ENCODE measurements around the gene HOXB7.
A peak's percentile ranks its signal among the peaks of the same experiment; 100 is the strongest.

HOXB7 gene

DNA sequence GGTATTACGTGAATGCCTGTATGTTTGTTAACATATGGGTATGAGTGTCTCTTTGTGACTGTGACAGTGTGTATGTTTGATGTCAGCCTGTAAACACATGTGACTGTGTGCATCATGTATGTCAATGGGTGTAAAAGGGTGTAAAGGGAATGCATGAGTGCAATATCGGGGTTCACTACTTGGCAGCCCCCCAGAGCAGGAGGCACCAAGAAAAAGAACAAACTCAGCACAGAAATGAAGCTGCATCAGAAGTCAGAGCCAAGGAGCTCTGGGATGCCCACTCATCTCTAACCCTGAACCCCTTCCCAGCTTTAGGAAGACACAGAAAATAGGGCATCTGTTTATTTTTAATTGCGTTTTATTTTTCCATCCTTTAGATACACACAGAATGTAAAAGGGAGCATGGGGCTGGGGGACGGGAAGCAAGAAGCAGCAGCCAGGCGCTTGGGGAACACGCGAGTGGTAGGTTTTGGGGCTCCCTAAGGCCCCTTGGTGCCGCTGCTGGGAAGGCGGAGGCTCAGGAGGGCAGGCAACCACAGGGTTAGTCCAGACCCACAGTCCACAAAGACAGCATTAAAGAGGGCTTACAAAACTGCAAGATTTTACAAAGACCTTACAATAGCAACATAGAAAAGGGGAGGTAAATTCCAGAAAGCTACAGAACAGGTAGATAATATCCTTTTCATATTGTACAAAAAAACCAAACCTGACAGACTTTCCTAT is 3.8 kb downstream of the HOXB7 start:
- no peak for DNase-seq

DNA sequence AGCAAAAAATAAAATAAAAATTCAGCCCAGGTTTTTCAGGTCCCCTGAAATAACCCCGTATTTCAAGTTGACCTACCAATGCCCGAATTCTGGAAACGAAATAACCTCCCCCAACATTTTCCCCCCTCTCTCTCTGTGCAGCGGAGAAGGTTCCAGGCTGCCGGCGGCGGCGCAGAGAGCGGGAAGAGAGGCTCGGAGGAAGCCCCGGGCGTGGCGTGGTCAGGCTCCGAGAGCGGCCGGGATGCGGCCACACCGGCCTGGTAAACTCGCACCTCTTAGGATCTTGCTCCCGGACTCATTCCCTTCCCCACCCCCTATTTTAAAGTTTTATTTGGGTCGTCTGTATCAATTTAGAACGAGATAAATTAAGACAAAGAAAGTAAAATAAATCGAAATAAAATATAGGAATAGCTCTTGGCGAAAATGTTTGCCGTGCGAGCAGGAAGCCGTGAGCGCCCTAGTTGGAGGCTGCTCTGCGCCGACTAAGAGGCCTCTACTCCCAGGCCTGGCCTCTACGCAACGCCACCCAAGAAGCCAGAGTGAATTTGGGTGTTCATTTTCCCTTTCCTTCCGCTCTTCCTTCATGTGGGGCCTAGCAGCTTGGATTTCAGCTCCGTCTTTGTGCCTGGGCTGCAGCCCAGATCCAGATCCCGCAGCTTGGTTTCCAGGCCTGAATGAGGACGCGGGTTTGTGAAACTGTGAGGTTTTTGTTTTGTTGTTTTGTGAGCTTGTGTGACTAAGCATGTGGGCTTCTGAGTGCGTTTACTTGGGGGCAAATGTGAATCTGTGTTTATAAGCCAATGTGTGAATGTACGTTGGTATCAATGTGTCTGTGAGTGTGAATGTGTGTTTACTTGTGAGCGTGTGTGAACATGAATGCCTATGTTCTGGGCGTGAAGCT is 4.6 kb downstream of the HOXB7 start:
- DNase-seq, result no peak

DNA sequence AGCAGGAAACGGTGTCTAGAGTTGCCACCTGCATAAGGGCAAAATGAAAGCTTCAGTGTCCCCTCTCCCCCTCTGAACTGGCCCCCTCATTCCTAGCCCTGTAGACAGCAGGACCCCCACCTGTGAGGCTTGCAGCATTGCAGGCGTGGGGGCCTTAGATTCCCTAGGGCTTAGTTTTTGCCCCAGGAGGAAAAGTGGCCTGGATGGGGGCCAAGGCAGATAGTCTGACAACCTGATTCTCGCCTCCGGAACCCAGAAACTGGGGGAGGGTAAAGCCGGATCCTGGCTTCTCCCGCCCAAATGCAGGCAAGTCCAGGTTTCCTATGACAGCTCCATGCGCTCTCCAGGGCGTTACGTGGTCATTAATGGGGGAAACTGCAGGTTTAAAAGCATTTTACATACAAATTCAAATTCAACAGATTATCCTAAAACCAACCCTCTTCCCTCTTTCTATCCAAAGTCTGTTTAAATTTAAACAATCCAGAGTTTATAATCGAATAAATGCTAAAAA is 5.4 kb downstream of the HOXB7 start:
- no peak for DNase-seq

DNA sequence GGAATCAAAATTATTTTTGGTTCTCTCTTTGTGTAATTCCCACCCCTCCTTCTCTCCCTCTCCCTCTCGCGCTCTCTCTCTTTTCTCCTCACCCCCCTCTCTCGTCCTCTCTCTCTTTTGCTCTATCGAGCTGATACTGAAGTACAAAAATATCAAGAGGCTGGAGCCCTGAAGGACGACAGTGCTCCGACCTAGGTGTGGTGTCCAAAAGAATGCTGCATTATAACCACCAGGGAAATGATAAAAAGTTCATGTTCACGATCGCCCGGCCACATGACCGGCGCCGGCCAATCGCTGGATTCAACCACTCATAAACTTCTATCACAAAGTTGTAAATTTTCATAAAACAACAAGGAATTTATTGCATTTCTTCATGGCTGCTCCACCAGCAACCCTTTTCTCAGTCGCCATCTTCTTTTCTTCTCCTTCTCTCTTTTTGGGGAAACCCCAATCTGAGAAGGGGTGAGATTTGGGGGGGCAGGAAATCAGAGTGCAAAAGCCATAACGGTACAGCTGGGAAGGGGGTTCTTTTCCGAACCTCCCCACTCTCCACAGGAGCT is 6.0 kb downstream of the HOXB7 start, which contains the start of gene HOXB6:
Gene HOXB6 (minus strand): TSS at position 217 of the 560 bp plus-strand sequence. CDS start 6,836 bp downstream, outside the sequence.
- no peak for DNase-seq

DNA sequence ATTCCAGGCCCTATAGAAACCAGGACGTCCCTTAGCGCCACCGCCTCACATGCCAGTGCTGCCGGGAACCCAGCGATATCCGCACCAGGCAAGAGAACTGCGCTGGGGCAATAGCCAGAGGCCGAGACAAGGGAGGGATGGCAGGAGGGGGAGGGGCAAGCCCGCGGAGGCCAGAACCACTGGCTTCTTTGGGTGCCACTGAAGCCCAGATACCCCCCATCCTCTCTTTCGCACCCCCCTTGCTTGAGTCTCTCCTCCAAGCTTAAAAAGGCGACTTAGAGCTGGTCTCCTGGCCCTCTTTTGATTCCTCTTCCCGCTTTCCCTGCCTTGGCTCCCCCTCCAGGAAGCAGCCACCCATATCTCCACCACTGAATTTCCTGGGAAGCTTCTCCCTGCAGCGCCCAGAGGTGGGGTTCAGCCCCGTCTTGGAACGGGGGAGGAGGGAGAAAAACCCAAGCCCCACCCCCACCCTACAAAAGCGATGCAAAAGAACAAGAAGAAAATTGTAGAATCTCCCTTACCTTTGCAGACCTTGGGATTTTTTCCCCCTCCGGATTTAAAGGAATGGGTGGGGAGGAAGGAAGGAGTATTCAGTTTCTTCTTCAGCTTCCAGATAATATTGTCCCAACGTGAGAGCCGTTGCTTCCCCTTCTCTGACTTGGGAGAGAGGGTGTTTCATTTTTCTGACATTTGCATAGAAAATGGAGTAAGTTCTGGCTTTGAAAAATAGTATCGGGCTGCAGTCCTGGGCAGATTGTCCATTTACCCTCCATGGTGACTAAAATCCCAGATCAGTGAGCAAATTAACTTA is 6.7 kb downstream of the HOXB7 start:
- no peak for DNase-seq

DNA sequence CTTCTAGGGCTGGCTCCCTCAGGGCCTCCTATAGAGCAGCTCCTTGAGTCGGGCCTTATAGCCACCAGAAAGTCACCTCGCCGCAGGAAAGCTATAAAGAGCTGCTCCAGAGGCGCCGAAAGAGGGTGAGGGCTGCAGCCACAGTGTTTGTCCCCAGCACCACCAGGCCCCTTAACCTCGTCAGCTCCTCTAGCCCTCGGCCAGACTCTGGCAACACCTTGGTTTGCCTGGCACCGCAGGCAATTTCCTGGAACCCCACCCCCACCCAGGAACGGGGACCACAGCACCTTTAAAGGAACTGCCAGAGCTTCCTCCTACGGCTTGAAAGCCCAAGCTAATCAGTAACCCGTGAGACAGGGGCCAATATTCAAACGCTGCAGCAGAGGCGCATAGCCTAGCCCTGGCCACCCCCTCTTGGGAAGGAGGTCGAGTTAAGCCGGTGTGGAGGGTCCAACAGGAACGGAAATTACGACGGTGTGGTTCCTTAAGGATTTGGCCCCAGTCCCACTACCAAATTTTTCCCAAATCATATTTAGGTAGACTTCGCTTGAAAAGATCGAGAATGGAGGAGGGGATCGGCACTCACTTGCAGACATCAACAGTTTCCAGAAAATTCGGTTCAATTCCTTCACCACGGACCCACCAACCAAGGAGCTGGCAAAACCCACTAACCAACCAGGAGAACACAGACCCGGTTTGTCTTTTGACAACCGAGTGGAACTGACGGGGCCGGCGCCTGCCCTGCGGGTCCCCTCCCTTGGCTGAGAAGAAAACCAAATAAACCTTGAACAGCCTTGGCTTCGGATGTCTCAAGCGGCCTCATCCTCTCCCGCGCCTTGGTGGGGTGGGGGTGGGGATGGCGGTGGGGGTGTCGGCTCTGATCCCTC is 9.0 kb downstream of the HOXB7 start:
- DNase-seq, result no peak

DNA sequence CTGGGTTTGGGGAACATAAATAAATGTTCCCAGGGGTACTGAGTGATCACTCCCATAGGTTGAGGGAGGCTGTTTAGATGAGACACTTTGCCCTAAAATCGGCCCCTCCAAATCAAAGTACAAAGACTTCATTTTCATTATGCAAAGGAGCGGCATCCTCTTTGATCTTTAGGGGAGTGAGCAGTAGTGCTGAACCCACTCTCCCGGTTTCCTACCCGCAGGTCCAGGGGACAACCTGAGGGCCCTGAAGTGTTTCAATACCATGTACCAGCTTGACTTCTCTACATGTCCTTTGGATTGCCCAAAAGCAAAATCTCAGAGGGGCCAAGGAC is 9.6 kb downstream of the HOXB7 start:
- DNase-seq, result no peak

DNA sequence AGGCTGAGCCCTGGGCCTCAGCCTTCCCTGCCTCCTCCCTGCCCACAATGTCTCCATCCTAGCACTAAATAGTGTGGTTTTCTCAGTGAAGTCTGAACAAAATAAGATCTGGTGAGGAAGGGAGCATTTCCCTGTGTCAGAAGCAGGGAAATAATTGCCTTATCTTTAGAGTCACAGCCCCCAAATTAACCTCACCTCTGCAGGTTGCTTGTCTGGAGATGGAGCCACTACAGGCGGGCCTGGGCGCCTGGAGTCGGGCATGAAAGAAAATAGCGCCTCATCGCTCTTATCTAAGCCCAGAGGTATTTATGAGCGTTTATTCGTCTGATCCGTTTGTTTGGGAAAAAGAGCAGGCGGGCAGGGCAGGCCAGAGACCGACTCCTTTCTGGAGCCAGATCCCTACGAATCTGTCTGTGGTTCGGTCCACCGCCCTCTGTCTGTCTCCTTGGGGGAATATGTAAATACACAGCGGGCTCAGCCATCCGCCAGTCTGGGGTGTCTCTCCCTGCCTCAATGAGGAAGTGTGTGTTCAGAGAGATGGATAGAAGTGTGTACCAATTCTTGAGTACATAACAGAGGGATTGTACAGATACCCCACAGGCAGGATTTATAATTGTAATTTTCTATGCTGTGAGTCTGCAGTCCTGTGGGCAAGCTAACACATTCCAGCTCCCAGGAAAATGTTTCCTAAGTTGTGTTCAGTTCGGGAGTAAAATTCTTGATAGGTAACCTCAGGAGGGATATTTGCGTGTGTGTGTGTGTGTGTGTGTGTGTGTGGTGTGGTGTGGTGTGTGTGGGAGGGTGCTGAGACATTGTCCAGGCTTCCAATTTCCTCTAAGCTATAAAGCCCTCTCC is 10.3 kb downstream of the HOXB7 start:
- DNase-seq, result no peak

DNA sequence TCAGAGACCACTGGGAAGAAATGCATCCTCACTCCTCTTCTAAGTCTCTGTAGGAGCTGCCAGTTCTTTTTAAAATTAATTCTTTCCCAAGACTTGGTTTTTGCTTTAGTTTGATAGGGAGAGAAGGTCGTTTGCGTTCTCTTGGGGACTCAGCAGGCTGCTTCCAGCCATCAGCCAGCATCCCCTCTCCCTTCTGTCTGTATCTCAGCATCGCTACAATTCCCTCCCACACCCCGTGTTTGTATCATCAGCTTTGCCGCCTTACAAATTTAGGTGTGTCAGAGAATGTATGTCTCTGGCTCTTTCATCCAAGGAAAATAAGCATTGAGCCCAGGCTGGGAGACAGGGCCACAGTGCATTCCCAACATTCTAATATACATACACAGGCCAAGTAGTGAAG is 11.5 kb downstream of the HOXB7 start:
- DNase-seq, result no peak

DNA sequence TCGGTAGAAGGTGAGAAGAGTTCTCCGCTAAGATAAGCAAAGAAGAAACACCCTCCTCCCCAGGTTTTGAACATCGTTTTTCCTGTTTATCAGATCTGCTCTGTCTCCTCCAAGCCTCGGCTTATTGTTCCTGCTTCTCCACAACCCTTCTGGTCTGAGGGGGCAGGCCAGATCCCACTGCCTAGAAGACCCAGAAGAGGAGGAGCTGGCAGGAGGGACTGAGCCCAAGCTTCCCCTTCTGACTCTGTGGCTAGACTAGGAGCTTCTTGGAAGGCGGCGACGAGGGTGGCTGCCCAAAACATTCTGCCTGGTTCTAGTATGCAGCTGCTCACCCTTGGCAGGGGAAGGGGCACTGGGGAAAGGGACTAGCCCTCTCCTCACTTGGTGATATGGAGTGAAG is 12.1 kb downstream of the HOXB7 start:
- no peak for DNase-seq

DNA sequence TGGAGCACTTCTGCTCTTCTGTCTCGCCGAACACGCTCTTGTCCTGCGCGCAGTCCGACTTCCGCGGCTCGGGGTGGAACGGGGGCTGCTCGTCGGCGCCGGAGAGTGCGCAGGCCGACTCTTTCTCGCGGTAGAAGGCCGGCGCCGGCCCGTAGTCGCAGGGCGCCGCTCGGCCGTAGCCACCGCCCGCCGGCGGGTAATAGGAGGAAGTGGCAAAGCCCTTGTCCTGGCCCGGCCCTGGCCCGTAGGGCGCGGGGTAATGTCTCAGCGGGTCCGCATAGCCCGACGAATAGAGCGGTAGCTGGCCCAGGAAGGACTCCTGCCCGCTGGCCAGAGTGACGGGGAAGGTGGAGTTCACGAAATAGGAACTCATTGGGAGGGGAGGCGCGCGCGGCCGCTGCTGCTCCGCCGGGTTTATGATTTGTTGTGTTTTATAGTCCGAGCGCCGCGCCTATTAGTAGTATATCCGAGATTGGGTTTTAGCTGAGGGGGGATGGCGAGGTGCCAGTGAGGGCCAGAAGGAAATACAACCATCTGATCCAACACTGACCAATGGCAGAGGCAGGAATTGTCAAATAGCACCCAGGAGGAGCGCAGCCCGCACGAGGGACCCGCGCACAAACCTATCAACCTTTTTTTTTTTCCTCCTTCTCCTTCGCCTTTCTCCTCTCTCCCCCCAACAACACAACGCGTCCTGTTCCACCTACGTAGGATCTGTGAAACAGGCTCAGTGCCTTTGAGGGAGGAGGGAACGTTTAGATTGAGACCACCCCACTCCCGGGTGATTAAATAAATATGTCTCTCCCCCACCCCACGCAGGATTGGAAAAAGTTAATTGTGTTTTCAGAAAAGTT is 12.8 kb downstream of the HOXB7 start:
- no peak for DNase-seq

DNA sequence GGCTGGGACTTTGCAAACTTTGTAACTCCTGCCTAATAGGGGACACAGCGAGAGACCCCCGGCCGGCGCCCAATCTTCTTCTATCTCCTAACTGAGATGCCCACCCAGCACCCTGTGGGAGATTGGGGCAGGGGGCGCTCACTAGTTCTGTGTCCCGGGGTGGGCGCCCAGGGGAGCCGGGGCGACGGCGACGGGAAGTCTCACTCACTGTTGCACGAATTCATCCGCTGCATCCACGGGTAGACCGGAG is 13.4 kb downstream of the HOXB7 start:
- DNase-seq, result no peak

DNA sequence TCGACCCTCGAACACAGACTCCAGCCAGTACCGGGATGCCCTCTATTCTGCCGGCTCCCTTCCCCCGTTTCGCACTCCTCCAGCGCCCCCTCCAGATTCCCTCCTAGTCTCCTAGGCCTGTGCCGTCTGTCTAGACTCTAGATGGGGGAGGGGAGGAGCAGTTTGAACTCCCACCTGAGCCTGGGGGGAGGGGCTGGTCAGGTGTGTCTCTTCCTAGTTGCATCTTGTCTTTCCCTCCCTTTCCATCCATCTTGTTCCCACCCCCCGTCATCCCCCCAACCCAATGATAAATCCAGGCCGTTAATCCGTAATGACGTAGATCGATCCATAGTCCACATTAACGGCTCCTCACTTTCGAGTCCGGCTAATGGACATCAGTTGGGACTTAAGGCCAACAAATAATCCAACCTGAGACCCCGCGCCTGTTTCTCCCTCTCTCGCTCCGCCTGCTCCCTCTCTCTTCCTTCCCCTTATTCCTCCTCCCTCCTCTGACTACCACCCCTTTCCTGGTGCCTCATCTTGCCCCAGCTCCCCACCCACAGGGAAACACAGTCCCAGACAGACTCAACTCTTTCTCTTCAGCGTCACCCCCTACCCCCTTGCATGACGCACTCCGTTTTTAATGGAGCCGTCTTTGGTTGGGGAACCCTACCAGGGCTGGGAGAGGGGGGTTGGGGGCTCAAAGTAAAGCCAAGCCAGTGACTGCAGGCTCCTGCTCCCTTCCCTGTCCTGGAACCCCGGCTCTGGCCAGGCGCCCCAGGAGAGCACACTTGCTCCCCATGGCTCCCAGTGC is 13.9 kb downstream of the HOXB7 start:
- DNase-seq, result no peak

DNA sequence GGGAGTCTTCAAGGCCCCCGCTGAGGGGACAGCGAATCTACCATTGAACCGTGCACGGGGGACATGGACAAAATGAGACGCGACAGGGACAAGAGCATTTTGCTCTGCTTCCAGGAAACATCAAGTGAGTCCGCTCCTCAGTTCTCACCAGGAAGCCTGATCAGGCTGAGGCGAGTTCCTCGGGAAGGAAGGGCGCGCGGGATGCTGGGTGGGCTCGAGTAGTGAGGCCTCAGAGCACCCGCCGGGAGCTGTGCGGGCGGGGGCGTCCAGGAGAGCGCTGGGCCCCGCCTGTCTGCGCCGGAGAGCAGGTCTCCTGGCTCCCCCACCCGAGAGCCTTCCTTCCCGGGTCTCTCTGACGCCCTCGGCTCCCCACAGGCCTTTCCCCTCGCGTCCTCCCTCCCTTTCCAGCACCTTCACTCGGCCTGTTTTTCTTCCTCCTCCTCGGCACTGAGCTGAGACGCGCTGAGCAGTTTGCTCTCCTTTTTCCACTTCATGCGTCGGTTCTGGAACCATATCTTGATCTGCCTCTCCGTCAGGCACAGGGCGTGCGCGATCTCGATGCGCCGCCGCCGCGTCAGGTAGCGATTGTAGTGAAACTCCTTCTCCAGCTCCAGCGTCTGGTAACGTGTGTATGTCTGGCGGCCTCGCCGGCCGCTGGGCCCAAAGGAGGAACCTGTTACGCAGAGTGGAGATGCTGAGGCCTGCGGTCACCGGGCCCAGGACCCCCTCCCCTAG is 14.7 kb downstream of the HOXB7 start:
- peak; percentile 45 for DNase-seq

DNA sequence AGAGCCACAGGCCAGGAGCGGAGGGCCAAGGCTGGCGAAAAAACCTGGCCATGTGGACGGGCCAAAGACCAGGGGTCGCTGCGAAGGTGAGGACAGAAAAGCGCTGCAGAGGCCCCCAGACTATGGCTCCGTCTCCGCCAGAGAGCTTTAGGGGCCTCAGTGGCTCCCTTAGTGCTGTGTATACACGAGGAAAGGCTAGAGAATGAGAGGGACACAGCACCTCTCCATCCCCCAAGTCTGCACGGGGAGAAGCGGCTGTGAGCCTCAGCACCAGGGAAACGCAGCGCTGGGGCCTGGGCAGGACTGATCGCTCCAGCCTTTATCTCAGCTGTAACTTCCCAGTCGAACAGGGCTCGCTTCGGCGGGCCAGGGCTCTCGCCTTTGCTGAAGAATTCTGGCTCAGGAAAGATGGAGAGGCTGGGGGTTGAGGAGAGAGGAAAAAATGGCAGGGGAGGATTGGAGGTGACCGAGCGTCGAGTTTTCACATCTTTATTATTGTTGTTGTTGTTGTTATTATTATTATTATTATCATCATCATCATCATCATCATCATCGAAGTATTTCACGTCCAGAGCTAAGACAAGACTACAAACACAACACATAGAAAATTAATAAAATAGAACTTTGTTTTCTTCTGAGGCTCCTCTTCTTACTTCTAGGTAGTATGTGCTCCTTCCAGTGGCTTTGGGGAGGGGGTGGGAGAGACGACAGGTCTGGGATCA is 15.4 kb downstream of the HOXB7 start:
- DNase-seq, result no peak

DNA sequence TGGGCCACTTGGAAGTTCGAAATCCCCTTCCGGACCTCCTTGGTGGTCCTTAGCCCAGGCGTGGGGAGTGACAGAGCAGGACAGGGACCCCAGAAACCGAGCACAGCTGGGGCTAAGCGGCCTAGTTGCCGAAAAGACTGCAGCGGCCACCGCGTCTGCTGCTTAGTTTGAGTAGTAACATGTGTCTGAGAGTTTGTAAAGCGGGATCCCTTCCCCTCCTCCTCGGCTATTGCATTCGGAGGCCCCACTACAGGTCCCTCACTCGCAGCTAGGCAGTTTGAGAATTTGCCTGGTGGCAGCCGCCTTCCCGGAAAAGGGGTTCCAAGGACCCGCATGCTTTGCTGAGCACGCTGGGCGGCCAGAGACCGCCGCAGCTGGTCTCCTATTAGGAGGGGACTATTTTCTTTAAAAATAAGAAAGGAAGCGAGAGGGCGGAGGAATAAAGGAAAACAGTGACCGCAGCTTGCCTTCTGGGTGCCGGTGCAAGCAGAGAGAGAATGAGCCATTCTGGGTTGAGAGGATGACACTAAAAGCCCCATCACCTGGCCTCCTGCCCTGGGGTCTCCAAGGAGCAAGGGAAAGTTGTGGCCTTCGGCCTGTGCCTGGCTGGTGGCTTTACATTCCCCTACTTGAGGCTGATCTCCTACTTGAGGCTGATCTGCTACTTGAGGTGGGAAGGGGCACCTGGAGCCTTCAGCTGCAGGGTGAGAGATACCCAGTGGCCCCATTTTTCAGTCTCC is 16.1 kb downstream of the HOXB7 start:
- no peak for DNase-seq

Measured in stimulated activated CD4-positive, alpha-beta T cell treated with anti-CD3 and anti-CD28 coated beads, Interleukin-4, amount 100 ng/mL, for 24 hours (primary cell).